Measurements from ENCODE around the gene SH2D2A.

Gene SH2D2A

DNA sequence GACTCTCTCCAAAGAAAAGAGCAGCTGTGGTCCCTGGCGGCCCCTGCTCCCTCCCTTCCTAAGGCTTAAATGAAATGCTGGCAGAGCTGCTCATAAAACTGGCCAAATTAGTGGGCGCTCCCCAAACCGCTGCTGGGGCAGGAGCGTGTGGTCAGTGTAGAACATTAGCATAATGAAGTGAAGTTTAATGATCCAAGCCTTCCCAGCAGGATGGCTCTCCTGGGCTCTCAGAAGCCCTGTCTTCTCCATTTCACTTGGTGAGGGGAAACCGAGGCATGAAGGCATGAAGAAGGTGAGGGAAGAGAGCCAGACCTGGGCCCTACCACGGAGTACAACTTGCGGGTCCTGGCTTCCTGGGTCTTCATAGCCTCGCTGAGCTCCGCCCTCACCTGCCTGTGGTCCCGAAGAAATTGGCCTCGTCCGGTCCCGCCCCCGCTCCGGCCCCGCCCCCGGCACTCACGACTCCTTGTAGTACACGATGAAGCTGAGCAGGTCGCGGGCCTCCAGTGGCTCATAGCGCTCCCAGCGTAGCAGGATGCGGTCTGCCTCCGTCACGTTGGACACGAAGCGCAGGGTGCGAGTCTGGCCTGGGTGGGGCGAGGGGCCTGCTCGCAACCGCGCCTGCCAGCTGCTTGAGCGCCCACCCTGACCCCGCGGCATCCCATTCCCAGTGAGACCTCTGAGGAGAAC lies 32.0 kb upstream of the SH2D2A start:
- Histone ChIP-seq H3K36me3 (ENCODE audit: insufficient read depth, low read length) (no peaks in the 10 kb centered on the region), H3K4me3 (ENCODE audit: low read depth in 1 of 2, low read length in 2 of 2) (no peak overlapping the region), H3K4me2 (ENCODE audit: insufficient read depth, low read length) (no peak overlapping the region), H3K27me3 (ENCODE audit: insufficient read depth, low read length, poor library complexity) (peaks cover 8% of the 10 kb centered on the region), H3K4me1 (ENCODE audit: insufficient read depth, low read length) (no peaks in the 10 kb centered on the region), H3K79me2 (ENCODE audit: insufficient read depth, low read length) (no peaks in the 10 kb centered on the region), H4K20me1 (ENCODE audit: insufficient read depth, low read length) (0 out of 2 replicates have a peak, but pooled peaks cover 2% of the 10 kb centered on the region), H3K27ac (ENCODE audit: low read length) (no peak overlapping the region), H2AFZ (ENCODE audit: low read depth, low read length) (no peak overlapping the region), H3K9ac (ENCODE audit: low read depth, low read length) (no peak overlapping the region), H3K9me3 (ENCODE audit: insufficient read depth, low read length, severe bottlenecking) (no peaks in the 10 kb centered on the region)
- no peak for DNase-seq
- TF ChIP-seq EZH2 (IDR thresholded peaks at IDR 0.05; ENCODE audit: borderline replicate concordance, low read depth, low read length, severe bottlenecking) = no peak
- TF ChIP-seq, protein P1, sequence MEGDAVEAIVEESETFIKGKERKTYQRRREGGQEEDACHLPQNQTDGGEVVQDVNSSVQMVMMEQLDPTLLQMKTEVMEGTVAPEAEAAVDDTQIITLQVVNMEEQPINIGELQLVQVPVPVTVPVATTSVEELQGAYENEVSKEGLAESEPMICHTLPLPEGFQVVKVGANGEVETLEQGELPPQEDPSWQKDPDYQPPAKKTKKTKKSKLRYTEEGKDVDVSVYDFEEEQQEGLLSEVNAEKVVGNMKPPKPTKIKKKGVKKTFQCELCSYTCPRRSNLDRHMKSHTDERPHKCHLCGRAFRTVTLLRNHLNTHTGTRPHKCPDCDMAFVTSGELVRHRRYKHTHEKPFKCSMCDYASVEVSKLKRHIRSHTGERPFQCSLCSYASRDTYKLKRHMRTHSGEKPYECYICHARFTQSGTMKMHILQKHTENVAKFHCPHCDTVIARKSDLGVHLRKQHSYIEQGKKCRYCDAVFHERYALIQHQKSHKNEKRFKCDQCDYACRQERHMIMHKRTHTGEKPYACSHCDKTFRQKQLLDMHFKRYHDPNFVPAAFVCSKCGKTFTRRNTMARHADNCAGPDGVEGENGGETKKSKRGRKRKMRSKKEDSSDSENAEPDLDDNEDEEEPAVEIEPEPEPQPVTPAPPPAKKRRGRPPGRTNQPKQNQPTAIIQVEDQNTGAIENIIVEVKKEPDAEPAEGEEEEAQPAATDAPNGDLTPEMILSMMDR (IDR thresholded peaks at IDR 0.05; ENCODE audit: borderline replicate concordance, extremely low read depth, low read length, poor library complexity, severe bottlenecking) = no peak
- ATAC-seq (ENCODE audit: insufficient read depth, low read depth) = no peak

DNA sequence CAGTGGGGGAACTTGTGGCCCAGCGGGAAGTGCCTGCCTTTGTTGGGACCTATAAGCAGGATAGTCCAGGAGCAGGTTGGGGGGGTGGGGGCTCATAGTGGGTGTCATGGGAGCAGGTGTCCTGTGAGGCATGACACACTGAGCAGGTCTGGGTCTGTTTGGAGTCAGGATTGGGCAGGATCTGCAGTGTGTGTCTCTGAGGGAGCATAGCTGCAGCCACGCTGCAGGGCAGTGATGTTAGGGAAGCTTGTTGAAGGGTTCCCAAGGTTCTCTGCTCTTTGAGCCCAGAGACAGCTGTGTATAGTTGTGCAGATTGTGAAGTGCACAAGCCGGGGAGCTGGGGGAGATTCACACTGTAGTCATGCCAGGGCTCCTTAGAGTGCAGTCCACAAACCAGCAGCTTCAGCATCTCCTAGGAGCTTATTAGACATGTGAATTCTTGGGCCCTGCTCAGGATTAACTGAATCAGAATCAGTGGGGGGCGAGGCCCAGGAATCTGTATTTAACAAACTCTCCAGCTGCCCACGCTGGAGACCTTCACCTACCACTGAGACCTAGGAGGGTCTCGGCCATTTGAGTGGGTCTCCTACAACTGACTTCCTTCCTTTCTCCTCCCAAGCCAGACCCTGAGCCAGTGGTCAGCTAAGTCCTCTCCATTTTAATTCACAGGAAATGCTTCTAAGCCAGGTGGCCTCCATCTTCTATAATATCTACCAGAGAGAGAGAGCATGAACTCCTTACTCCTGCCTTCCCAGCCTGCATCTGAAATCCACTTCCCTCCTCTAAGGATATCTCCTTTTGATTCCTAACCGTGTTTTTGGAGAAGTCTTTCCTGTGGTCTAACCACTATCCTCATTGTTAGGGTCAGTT lies 31.2 kb upstream of the SH2D2A start:
- Histone ChIP-seq H3K4me3 (ENCODE audit: low read depth in 1 of 2, low read length in 2 of 2) (no peak overlapping the region), H3K27me3 (ENCODE audit: insufficient read depth, low read length, poor library complexity) (peaks cover 5% of the 10 kb centered on the region), H2AFZ (ENCODE audit: low read depth, low read length) (no peak overlapping the region), H3K4me1 (ENCODE audit: insufficient read depth, low read length) (no peaks in the 10 kb centered on the region), H3K27ac (ENCODE audit: low read length) (no peak overlapping the region), H3K36me3 (ENCODE audit: insufficient read depth, low read length) (no peaks in the 10 kb centered on the region), H3K79me2 (ENCODE audit: insufficient read depth, low read length) (no peaks in the 10 kb centered on the region), H3K9ac (ENCODE audit: low read depth, low read length) (no peak overlapping the region), H4K20me1 (ENCODE audit: insufficient read depth, low read length) (peaks cover 5% of the 10 kb centered on the region; the same call in 1 of the 2 replicates), H3K9me3 (ENCODE audit: insufficient read depth, low read length, severe bottlenecking) (no peaks in the 10 kb centered on the region), H3K4me2 (ENCODE audit: insufficient read depth, low read length) (no peak overlapping the region)
- DNase-seq = no peak
- no peak for ATAC-seq (ENCODE audit: insufficient read depth, low read depth)
- TF ChIP-seq, protein P1 (IDR thresholded peaks at IDR 0.05; ENCODE audit: borderline replicate concordance, extremely low read depth, low read length, poor library complexity, severe bottlenecking) = no peak
- no peak for TF ChIP-seq EZH2 (IDR thresholded peaks at IDR 0.05; ENCODE audit: borderline replicate concordance, low read depth, low read length, severe bottlenecking)

DNA sequence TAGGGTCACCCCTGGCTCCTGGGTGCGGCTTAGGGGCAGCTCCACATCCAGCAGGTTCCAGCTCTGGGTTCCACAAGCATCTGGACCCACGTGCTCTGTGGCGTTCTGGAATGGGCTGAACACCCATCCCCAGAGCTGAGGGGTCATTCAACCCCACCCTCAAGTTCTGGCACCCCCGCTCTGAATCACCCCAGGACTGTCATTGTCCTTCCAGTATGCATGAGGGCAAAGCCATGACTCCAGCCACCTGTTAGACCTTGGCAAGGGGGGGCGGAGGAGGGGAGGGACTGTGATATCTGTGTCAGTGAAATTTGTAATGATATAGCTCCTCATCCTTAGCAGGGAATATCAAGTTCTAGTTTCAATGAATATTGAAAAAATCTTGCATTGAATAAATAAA lies 30.0 kb upstream of the SH2D2A start:
- peaks cover 5% of the 10 kb centered on the region for H3K27me3 ChIP-seq (ENCODE audit: insufficient read depth, low read length, poor library complexity)
- H3K9me3 ChIP-seq (ENCODE audit: insufficient read depth, low read length, severe bottlenecking) = no peaks in the 10 kb centered on the region
- H4K20me1 ChIP-seq (ENCODE audit: insufficient read depth, low read length) = peaks cover 5% of the 10 kb centered on the region; the same call in 1 of the 2 replicates
- no peak overlapping the region for H3K4me2 ChIP-seq (ENCODE audit: insufficient read depth, low read length)
- no peak overlapping the region for H3K4me3 ChIP-seq (ENCODE audit: low read depth in 1 of 2, low read length in 2 of 2)
- H3K36me3 ChIP-seq (ENCODE audit: insufficient read depth, low read length) = no peaks in the 10 kb centered on the region
- ATAC-seq (ENCODE audit: insufficient read depth, low read depth) = no peak
- H3K27ac ChIP-seq (ENCODE audit: low read length) = no peak overlapping the region
- no peak for DNase-seq
- H3K9ac ChIP-seq (ENCODE audit: low read depth, low read length) = no peak overlapping the region
- no peaks in the 10 kb centered on the region for H3K79me2 ChIP-seq (ENCODE audit: insufficient read depth, low read length)
- H2AFZ ChIP-seq (ENCODE audit: low read depth, low read length) = no peak overlapping the region
- TF ChIP-seq, protein P1 (IDR thresholded peaks at IDR 0.05; ENCODE audit: borderline replicate concordance, extremely low read depth, low read length, poor library complexity, severe bottlenecking) = no peak
- TF ChIP-seq EZH2 (IDR thresholded peaks at IDR 0.05; ENCODE audit: borderline replicate concordance, low read depth, low read length, severe bottlenecking) = no peak
- no peaks in the 10 kb centered on the region for H3K4me1 ChIP-seq (ENCODE audit: insufficient read depth, low read length)

Data from DND-41 (cell line).